ENCODE results near the gene VAPB.

VAPB gene

GRCh38 chr20:58389324-58389967, 417 bp downstream of the VAPB start:
- no peak for DNase-seq (ENCODE audit: extremely low read depth, low read depth)
- TF ChIP-seq CTCF (IDR thresholded peaks at IDR 0.05; ENCODE audit: low read depth, low read length, missing control alignments): no peak
- peak overlapping the region; percentile 65 for H3K4me3 ChIP-seq (replicated peaks; ENCODE audit: low read depth, low read length)

- DNase-seq (ENCODE audit: extremely low read depth, low read depth): no peak
- peak overlapping the region; percentile 65 for H3K4me3 ChIP-seq (replicated peaks; ENCODE audit: low read depth, low read length)
- TF ChIP-seq CTCF (IDR thresholded peaks at IDR 0.05; ENCODE audit: low read depth, low read length, missing control alignments): no peak
Measured at GRCh38 chr20:58389968-58390658, 1.1 kb downstream of the VAPB start.

- DNase-seq (ENCODE audit: extremely low read depth, low read depth): no peak
- TF ChIP-seq CTCF (IDR thresholded peaks at IDR 0.05; ENCODE audit: low read depth, low read length, missing control alignments): no peak
- peak overlapping the region; percentile 65; the same call in 1 of the 2 replicates for H3K4me3 ChIP-seq (replicated peaks; ENCODE audit: low read depth, low read length)
Measured at GRCh38 chr20:58390659-58391035, 1.6 kb downstream of the VAPB start.

- DNase-seq (ENCODE audit: extremely low read depth, low read depth): no peak
- no peak for TF ChIP-seq CTCF (IDR thresholded peaks at IDR 0.05; ENCODE audit: low read depth, low read length, missing control alignments)
- no peak overlapping the region for H3K4me3 ChIP-seq (replicated peaks; ENCODE audit: low read depth, low read length)
Measured at GRCh38 chr20:58392286-58392685, 3.3 kb downstream of the VAPB start.

- peak; percentile 21 for DNase-seq (ENCODE audit: extremely low read depth, low read depth)
- no peak overlapping the region for H3K4me3 ChIP-seq (replicated peaks; ENCODE audit: low read depth, low read length)
- no peak for TF ChIP-seq CTCF (IDR thresholded peaks at IDR 0.05; ENCODE audit: low read depth, low read length, missing control alignments)
Measured at GRCh38 chr20:58393299-58393698, 4.3 kb downstream of the VAPB start.

- DNase-seq (ENCODE audit: extremely low read depth, low read depth): no peak
- no peak for TF ChIP-seq CTCF (IDR thresholded peaks at IDR 0.05; ENCODE audit: low read depth, low read length, missing control alignments)
- no peak overlapping the region for H3K4me3 ChIP-seq (replicated peaks; ENCODE audit: low read depth, low read length)
Measured at GRCh38 chr20:58394801-58395200, 5.8 kb downstream of the VAPB start.

Measured in HFF-Myc (cell line).